HepG2 (cell line): Measurements from ENCODE around the gene FKBP5. TPM values are rescaled to one million over a fixed set of nuclear protein-coding genes. Genes with fewer than 3 reads are reported as not detected.

Experiments used
- CBFB ChIP-seq: sonication (generic); formaldehyde crosslinking; IDR thresholded peaks from 2 replicates; pipeline ENCODE4 v1.4.0; 2020; ENCODE audit warnings: missing genetic modification reagents
- HOXA3 ChIP-seq: sonication (generic); formaldehyde crosslinking; IDR thresholded peaks from 2 replicates; pipeline ENCODE4 v1.5.0; 2020; ENCODE audit warnings: missing genetic modification reagents
- NFRKB ChIP-seq: fragments of 450-650 bp; IDR thresholded peaks from 2 replicates; pipeline ENCODE4 v1.6.1; 2017
- POLR2G ChIP-seq: fragments of 200-400 bp; formaldehyde crosslinking; IDR thresholded peaks from 2 replicates; pipeline ENCODE4 v1.6.1; 2018; ENCODE audit warnings: mild to moderate bottlenecking, low read depth, low read length, moderate library complexity
- REPIN1 ChIP-seq: sonication (generic); formaldehyde crosslinking; IDR thresholded peaks from 2 replicates; pipeline ENCODE4 v1.8.0; 2022; ENCODE audit warnings: missing genetic modification reagents, low read depth, mild to moderate bottlenecking, borderline replicate concordance
- SETDB1 ChIP-seq: sonication (generic); formaldehyde crosslinking; IDR thresholded peaks from 2 replicates; pipeline ENCODE4 v1.5.1; 2020; ENCODE audit warnings: missing genetic modification reagents, mild to moderate bottlenecking, borderline replicate concordance
- TAF1 ChIP-seq: sonication (generic); formaldehyde crosslinking; IDR thresholded peaks from 2 replicates; pipeline ENCODE4 v1.4.0; 2020; ENCODE audit warnings: missing genetic modification reagents
- THAP11 ChIP-seq: IDR thresholded peaks from 2 replicates; pipeline ENCODE4 v1.6.1; 2016; ENCODE audit warnings: missing biosample characterization, missing genetic modification reagents
- ZFX ChIP-seq: sonication (generic); formaldehyde crosslinking; IDR thresholded peaks from 2 replicates; pipeline ENCODE4 v1.4.0; 2020; ENCODE audit warnings: mild to moderate bottlenecking, low read depth, missing genetic modification reagents, moderate library complexity
- ZNF12 ChIP-seq: sonication (generic); formaldehyde crosslinking; IDR thresholded peaks from 2 replicates; pipeline ENCODE4 v1.5.0; 2020; ENCODE audit warnings: missing genetic modification reagents
- ZNF317 ChIP-seq: sonication (generic); formaldehyde crosslinking; IDR thresholded peaks from 2 replicates; pipeline ENCODE4 v1.5.0; 2020; ENCODE audit warnings: mild to moderate bottlenecking, missing genetic modification reagents
- ZNF33A ChIP-seq: sonication (generic); formaldehyde crosslinking; IDR thresholded peaks from 2 replicates; pipeline ENCODE4 v1.5.1; 2020; ENCODE audit warnings: missing genetic modification reagents, mild to moderate bottlenecking, moderate library complexity, borderline replicate concordance
- ZNF484 ChIP-seq: sonication (generic); formaldehyde crosslinking; IDR thresholded peaks from 2 replicates; pipeline ENCODE4 v1.5.1; 2020; ENCODE audit warnings: mild to moderate bottlenecking, low read depth, missing genetic modification reagents, borderline replicate concordance
- ZNF569 ChIP-seq: sonication (generic); formaldehyde crosslinking; IDR thresholded peaks from 2 replicates; pipeline ENCODE4 v1.5.0; 2020; ENCODE audit warnings: mild to moderate bottlenecking, missing genetic modification reagents, moderate library complexity, borderline replicate concordance
- ZNF772 ChIP-seq: sonication (generic); formaldehyde crosslinking; IDR thresholded peaks from 2 replicates; pipeline ENCODE4 v1.5.0; 2020; ENCODE audit warnings: mild to moderate bottlenecking, missing genetic modification reagents
- ZSCAN30 ChIP-seq: sonication (generic); formaldehyde crosslinking; IDR thresholded peaks from 2 replicates; pipeline ENCODE4 v1.5.0; 2020; ENCODE audit warnings: mild to moderate bottlenecking, missing genetic modification reagents
- polyA plus RNA-seq, 8 experiments: library from polyadenylated mRNA; depleted of rRNA in 3 of 8; stranded (reverse) in 7 of 8; unstranded in 1 of 8; fragments of >200 nt; fragmentation: Illumina TruSeq in 4 of 8; extraction: Trizol in 4 of 8; gene quantifications; 2 replicates each; pipeline versions ENCODE4 v1.2.1 to v1.2.3, GENCODE V29; 2011 to 2016; ENCODE audit warnings: low read depth in 4 of 8, missing spikeins in 1 of 8, mixed read lengths in 1 of 8; ENCODE audit not compliant: insufficient read depth in 1 of 8
- total RNA-seq, 5 experiments: library from RNA; depleted of rRNA; stranded (reverse); fragments of >200 nt; fragmentation: Illumina TruSeq; extraction: Trizol; gene quantifications; 2 replicates each; pipeline ENCODE4 v1.2.3, GENCODE V29; 2016; ENCODE audit warnings: low read depth in 1 of 5
- TF ChIP-seq, protein P1 (sequence below): sonication (generic); formaldehyde crosslinking; conservative IDR thresholded peaks from 2 replicates; pipeline ENCODE4 v1.5.0; 2020; ENCODE audit warnings: missing genetic modification reagents
- TF ChIP-seq, protein P2 (sequence below): sonication (generic); formaldehyde crosslinking; IDR thresholded peaks from 2 replicates; pipeline ENCODE4 v1.4.0; 2020; ENCODE audit warnings: mild to moderate bottlenecking, missing genetic modification reagents
- TF ChIP-seq, protein P3 (sequence below): sonication (generic); formaldehyde crosslinking; IDR thresholded peaks from 2 replicates; pipeline ENCODE4 v1.4.0; 2020; ENCODE audit warnings: mild to moderate bottlenecking, low read depth, missing genetic modification reagents
- TF ChIP-seq, protein P4 (sequence below): IDR thresholded peaks from 2 replicates; pipeline ENCODE4 v1.6.1; 2016; ENCODE audit warnings: mild to moderate bottlenecking

FKBP5 gene
- total and polyA plus RNA-seq, 2 of the 13 experiments (the other 11 are each of a cell fraction or from before 2014, with no cell fraction given) = 8.0 to 17.4 TPM

DNA sequence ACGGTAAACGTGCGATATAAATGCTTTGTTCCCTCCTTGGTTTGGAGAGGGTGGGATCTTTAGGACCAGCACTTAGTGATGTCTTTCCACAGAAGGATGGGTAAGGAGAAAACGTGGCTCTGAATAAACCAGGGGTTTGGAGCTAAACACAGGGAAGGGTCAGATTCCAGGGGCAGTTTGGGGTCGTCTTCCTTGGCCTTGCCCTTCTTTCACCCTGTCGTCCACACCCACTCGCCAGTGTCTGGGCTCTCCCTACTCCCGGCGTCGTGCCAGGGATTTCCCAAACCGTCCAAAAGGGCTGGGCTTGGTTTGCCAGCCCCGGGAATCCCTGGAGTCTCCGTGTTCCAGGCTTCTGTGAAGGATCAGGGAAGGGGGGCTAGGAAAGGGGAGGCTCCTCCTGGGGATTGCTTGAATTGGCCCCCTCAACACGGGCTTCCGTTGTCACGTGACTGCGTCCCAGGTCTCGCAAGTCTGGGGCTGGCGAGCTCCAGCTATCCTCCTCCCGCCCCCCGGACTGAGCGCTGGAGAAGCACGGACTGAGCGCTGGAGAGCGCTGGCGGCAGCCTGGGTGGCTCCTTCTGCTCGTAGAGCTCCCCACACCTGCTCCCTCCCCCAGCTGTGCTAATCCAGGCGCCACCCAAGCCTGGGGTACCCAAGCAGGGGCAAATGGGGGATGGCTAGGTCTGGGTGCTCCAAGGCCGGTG lies 38.7 kb upstream of the FKBP5 start (continued):
- no peak for TF ChIP-seq ZFX (CRISPR knock-in tag)
- TF ChIP-seq THAP11 (CRISPR knock-in tag) = peak; percentile 1; the same call in 1 of the 2 replicates
- no peak for TF ChIP-seq SETDB1 (CRISPR knock-in tag)
- no peak for TF ChIP-seq ZNF484 (CRISPR knock-in tag)
- no peak for TF ChIP-seq HOXA3
- peak; percentile 23; the same call in 1 of the 2 replicates for TF ChIP-seq REPIN1 (CRISPR knock-in tag)
- TF ChIP-seq TAF1 (CRISPR knock-in tag) = peak; percentile 53; the same call in 1 of the 2 replicates
- no peak for TF ChIP-seq NFRKB
- TF ChIP-seq CBFB = peak; percentile 70; the same call in 1 of the 2 replicates
- no peak for TF ChIP-seq ZNF569 (CRISPR knock-in tag)
- TF ChIP-seq, protein P1, sequence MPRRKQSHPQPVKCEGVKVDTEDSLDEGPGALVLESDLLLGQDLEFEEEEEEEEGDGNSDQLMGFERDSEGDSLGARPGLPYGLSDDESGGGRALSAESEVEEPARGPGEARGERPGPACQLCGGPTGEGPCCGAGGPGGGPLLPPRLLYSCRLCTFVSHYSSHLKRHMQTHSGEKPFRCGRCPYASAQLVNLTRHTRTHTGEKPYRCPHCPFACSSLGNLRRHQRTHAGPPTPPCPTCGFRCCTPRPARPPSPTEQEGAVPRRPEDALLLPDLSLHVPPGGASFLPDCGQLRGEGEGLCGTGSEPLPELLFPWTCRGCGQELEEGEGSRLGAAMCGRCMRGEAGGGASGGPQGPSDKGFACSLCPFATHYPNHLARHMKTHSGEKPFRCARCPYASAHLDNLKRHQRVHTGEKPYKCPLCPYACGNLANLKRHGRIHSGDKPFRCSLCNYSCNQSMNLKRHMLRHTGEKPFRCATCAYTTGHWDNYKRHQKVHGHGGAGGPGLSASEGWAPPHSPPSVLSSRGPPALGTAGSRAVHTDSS (CRISPR knock-in tag) = 0 out of 2 replicates have a peak, but pooled peaks have one; percentile 67
- TF ChIP-seq ZNF33A (CRISPR knock-in tag) = no peak
- TF ChIP-seq, protein P2, sequence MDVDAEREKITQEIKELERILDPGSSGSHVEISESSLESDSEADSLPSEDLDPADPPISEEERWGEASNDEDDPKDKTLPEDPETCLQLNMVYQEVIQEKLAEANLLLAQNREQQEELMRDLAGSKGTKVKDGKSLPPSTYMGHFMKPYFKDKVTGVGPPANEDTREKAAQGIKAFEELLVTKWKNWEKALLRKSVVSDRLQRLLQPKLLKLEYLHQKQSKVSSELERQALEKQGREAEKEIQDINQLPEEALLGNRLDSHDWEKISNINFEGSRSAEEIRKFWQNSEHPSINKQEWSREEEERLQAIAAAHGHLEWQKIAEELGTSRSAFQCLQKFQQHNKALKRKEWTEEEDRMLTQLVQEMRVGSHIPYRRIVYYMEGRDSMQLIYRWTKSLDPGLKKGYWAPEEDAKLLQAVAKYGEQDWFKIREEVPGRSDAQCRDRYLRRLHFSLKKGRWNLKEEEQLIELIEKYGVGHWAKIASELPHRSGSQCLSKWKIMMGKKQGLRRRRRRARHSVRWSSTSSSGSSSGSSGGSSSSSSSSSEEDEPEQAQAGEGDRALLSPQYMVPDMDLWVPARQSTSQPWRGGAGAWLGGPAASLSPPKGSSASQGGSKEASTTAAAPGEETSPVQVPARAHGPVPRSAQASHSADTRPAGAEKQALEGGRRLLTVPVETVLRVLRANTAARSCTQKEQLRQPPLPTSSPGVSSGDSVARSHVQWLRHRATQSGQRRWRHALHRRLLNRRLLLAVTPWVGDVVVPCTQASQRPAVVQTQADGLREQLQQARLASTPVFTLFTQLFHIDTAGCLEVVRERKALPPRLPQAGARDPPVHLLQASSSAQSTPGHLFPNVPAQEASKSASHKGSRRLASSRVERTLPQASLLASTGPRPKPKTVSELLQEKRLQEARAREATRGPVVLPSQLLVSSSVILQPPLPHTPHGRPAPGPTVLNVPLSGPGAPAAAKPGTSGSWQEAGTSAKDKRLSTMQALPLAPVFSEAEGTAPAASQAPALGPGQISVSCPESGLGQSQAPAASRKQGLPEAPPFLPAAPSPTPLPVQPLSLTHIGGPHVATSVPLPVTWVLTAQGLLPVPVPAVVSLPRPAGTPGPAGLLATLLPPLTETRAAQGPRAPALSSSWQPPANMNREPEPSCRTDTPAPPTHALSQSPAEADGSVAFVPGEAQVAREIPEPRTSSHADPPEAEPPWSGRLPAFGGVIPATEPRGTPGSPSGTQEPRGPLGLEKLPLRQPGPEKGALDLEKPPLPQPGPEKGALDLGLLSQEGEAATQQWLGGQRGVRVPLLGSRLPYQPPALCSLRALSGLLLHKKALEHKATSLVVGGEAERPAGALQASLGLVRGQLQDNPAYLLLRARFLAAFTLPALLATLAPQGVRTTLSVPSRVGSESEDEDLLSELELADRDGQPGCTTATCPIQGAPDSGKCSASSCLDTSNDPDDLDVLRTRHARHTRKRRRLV (CRISPR knock-in tag) = no peak
- TF ChIP-seq POLR2G = no peak
- TF ChIP-seq ZNF317 = 0 out of 2 replicates have a peak, but pooled peaks have one; percentile 63
- peak; percentile 80 for TF ChIP-seq ZNF772 (CRISPR knock-in tag)
- TF ChIP-seq, protein P3, sequence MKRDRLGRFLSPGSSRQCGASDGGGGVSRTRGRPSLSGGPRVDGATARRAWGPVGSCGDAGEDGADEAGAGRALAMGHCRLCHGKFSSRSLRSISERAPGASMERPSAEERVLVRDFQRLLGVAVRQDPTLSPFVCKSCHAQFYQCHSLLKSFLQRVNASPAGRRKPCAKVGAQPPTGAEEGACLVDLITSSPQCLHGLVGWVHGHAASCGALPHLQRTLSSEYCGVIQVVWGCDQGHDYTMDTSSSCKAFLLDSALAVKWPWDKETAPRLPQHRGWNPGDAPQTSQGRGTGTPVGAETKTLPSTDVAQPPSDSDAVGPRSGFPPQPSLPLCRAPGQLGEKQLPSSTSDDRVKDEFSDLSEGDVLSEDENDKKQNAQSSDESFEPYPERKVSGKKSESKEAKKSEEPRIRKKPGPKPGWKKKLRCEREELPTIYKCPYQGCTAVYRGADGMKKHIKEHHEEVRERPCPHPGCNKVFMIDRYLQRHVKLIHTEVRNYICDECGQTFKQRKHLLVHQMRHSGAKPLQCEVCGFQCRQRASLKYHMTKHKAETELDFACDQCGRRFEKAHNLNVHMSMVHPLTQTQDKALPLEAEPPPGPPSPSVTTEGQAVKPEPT (CRISPR knock-in tag) = no peak
- 0 out of 2 replicates have a peak, but pooled peaks have one; percentile 49 for TF ChIP-seq ZNF12 (CRISPR knock-in tag)
- TF ChIP-seq, protein P4, sequence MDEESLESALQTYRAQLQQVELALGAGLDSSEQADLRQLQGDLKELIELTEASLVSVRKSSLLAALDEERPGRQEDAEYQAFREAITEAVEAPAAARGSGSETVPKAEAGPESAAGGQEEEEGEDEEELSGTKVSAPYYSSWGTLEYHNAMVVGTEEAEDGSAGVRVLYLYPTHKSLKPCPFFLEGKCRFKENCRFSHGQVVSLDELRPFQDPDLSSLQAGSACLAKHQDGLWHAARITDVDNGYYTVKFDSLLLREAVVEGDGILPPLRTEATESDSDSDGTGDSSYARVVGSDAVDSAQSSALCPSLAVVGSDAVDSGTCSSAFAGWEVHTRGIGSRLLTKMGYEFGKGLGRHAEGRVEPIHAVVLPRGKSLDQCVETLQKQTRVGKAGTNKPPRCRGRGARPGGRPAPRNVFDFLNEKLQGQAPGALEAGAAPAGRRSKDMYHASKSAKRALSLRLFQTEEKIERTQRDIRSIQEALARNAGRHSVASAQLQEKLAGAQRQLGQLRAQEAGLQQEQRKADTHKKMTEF = no peak; the same call in 1 of the 2 replicates
- 0 out of 2 replicates have a peak, but pooled peaks have one; percentile 24 for TF ChIP-seq ZSCAN30
